CD4-positive, alpha-beta T cell (primary cell): ENCODE measurements around the gene SLC38A3. TPM values are rescaled to one million over a fixed set of nuclear protein-coding genes. Genes with fewer than 3 reads are reported as not detected.

ENCODE experiments used
- ATAC-seq: fragments of 200-7000 bp; cut with Tn5 transposase; one replicate; pipeline ENCODE4 v1.10.0; 2022; ENCODE audit warnings: mild to moderate bottlenecking; ENCODE audit not compliant: poor library complexity
- CTCF ChIA-PET: fragments of 350-600 bp; sonication (Branson Sonifier 250); formaldehyde crosslinking; loops from one replicate; lab custom pipeline; 2021; ENCODE audit warnings: antibody characterized with exemption, inconsistent platforms; lab: Charles Lee
- POLR2A ChIA-PET: fragments of 350-600 bp; sonication (Branson Sonifier 250); formaldehyde crosslinking; loops from one replicate; lab custom pipeline; 2021; ENCODE audit warnings: antibody characterized with exemption, inconsistent platforms; lab: Charles Lee
- DNase-seq, 14 experiments: peaks; one replicate each; pipeline ENCODE4 v3.0.0-alpha.2; 2013 to 2020; ENCODE audit warnings: mixed read lengths in 2 of 14
- H3K27ac ChIP-seq, 2 donors: one replicate each; pipeline versions ENCODE4 v1.5.1 to v1.7.0; 2013; ENCODE audit warnings: low read length in 2 of 2, low read depth in 1 of 2, mild to moderate bottlenecking in 1 of 2
- H3K27me3 ChIP-seq, 2 experiments: 1 replicate in 1 of 2; 2 replicates in 1 of 2; pipeline versions ENCODE4 v1.6.1 to v1.7.0; 2013; ENCODE audit warnings: low read length in 2 of 2, control low read depth in 1 of 2, mild to moderate bottlenecking in 1 of 2, moderate library complexity in 1 of 2; ENCODE audit not compliant: insufficient read depth in 2 of 2, control insufficient read depth in 1 of 2
- H3K36me3 ChIP-seq: one replicate; pipeline ENCODE4 v1.6.1; 2013; ENCODE audit warnings: low read length, control low read depth; ENCODE audit not compliant: insufficient read depth
- H3K4me1 ChIP-seq: one replicate; pipeline ENCODE4 v1.6.1; 2013; ENCODE audit warnings: low read length, control low read depth; ENCODE audit not compliant: insufficient read depth
- H3K4me3 ChIP-seq: one replicate; pipeline ENCODE4 v1.5.1; 2013; ENCODE audit warnings: mild to moderate bottlenecking, low read length, moderate library complexity
- H3K9me3 ChIP-seq, 2 experiments: 1 replicate in 1 of 2; 2 replicates in 1 of 2; pipeline versions ENCODE4 v1.6.1 to v1.7.0; 2013; ENCODE audit warnings: low read length in 2 of 2, mild to moderate bottlenecking in 2 of 2, control low read depth in 1 of 2, moderate library complexity in 1 of 2; ENCODE audit not compliant: control insufficient read depth in 1 of 2, insufficient read depth in 1 of 2
- H3K27ac Mint-ChIP-seq: one replicate; pipeline ENCODE4 v1.8.0; 2020; ENCODE audit warnings: mixed read lengths
- H3K27me3 Mint-ChIP-seq: one replicate; pipeline ENCODE4 v1.8.0; 2021; ENCODE audit warnings: mixed read lengths
- H3K36me3 Mint-ChIP-seq: one replicate; pipeline ENCODE4 v1.8.0; 2021; ENCODE audit warnings: low read depth, mixed read lengths
- H3K4me1 Mint-ChIP-seq: one replicate; pipeline ENCODE4 v1.8.0; 2021; ENCODE audit warnings: low read depth, mixed read lengths
- H3K4me3 Mint-ChIP-seq: one replicate; pipeline ENCODE4 v1.8.0; 2020; ENCODE audit warnings: mild to moderate bottlenecking, mixed read lengths
- H3K9me3 Mint-ChIP-seq: one replicate; pipeline ENCODE4 v1.8.0; 2020; ENCODE audit warnings: mixed read lengths
- intact Hi-C, 2 experiments: fragments of 100-400 bp; cut with DNase I in 1 of 2; cut with micrococcal nuclease in 1 of 2; formaldehyde crosslinking; loops; one replicate each; pipeline versions ENCODE4 v1.15.1 to v1.9.0; 2023 to 2025; cut with DNase I, micrococcal nuclease
- polyA plus RNA-seq, 2 donors: library from polyadenylated mRNA; unstranded; fragments of 120-200 nt; gene quantifications; one replicate each; pipeline ENCODE4 v1.2.1, GENCODE V29; 2013
- total RNA-seq, 174 experiments: library from RNA in 2 of 174; stranded (reverse) in 2 of 174; gene quantifications; one replicate each; pipeline ENCODE4 v1.2.3 and lab custom pipeline; 2021 to 2026
- TF ChIP-seq, protein P1 (sequence below): fragments of 200-600 bp; IDR thresholded peaks from one replicate; pipeline ENCODE4 v1.8.0; 2022; ENCODE audit warnings: antibody characterized with exemption, mild to moderate bottlenecking

SLC38A3 gene
- total RNA-seq: 1 to 10 TPM; 1.0 to 1.1 TPM
- polyA plus RNA-seq (2013, experiment 1 of 2): not detected
- polyA plus RNA-seq (2013, experiment 2 of 2): 0.08 TPM
- 0 to 3.4 (median 0) reads per million in 172 experiments for total RNA-seq (lab: John Stamatoyannopoulos, UW)

GRCh38 chr3:50204804-50205412, at the start of gene SLC38A3:
Gene SLC38A3, plus strand, starts transcription at chr3:50205271. Its CDS starts 8,929 bp downstream, at chr3:50214200.
- ATAC-seq (peak; percentile 62), DNase-seq (peak in 4 of 14 experiments; percentile 36 to 51 (median 45))
- Mint-ChIP-seq H3K36me3 (no peaks in the 10 kb centered on the region), H3K27me3 (peaks cover 56% of the 10 kb centered on the region), H3K4me3 (peak within 1 kb of the TSS; percentile 25), H3K9me3 (no peaks in the 10 kb centered on the region), H3K27ac (no peak within 1 kb of the TSS), H3K4me1 (no peaks in the 10 kb centered on the region)
- Histone ChIP-seq H3K36me3 (no peaks in the 10 kb centered on the region), H3K4me1 (peaks cover 21% of the 10 kb centered on the region), H3K4me3 (peak within 1 kb of the TSS; percentile 22), H3K9me3 (peaks cover 0 to 18% of the 10 kb centered on the region in 2 experiments), H3K27ac (no peak within 1 kb of the TSS), H3K27me3 (peaks cover 48 to 63% of the 10 kb centered on the region in 2 experiments)
- intact Hi-C loops: no loop called here
- POLR2A ChIA-PET: interaction anchor here (0.6 to 1.0 kb wide), 2 partner anchors 11 to 941 kb away, joined by 3 to 4 read pairs; no protein-coding TSS in a partner anchor
- TF ChIP-seq, protein P1, sequence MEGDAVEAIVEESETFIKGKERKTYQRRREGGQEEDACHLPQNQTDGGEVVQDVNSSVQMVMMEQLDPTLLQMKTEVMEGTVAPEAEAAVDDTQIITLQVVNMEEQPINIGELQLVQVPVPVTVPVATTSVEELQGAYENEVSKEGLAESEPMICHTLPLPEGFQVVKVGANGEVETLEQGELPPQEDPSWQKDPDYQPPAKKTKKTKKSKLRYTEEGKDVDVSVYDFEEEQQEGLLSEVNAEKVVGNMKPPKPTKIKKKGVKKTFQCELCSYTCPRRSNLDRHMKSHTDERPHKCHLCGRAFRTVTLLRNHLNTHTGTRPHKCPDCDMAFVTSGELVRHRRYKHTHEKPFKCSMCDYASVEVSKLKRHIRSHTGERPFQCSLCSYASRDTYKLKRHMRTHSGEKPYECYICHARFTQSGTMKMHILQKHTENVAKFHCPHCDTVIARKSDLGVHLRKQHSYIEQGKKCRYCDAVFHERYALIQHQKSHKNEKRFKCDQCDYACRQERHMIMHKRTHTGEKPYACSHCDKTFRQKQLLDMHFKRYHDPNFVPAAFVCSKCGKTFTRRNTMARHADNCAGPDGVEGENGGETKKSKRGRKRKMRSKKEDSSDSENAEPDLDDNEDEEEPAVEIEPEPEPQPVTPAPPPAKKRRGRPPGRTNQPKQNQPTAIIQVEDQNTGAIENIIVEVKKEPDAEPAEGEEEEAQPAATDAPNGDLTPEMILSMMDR: no peak
- CTCF ChIA-PET: interaction anchor here (1.7 kb wide), 1 partner anchor 10 kb away, joined by 5 read pairs; no protein-coding TSS in a partner anchor

DNA sequence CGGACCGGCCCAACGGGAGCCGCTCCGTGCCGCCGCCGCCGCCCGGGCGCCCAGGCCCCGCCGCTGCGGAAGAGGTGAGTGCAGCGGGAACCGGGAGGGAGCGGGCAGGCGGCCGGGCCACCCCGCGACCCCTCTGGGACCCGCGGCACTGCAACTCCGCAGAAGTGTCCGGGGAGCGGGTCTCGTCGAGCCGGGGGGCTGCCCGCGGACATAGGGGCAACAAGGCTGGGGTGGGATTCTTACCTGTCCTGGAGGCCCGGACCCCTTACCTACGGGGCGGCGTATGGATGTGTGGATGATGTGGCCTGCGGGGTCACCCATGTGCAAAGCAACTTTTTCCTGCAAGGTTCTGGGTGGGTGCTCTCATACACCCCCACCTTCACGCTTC, 49.6 kb upstream of the SLC38A3 start:
- Histone ChIP-seq H3K9me3 (peaks cover 0 to 9% of the 10 kb centered on the region in 2 experiments), H3K27ac (no peak overlapping the region), H3K36me3 (no peaks in the 10 kb centered on the region), H3K4me1 (peaks cover 23% of the 10 kb centered on the region), H3K4me3 (no peak overlapping the region), H3K27me3 (peaks cover 26 to 29% of the 10 kb centered on the region in 2 experiments)
- DNase-seq (no peak), ATAC-seq (no peak)
- POLR2A ChIA-PET: no interaction called here
- no peaks in the 10 kb centered on the region for H3K36me3 Mint-ChIP-seq
- peak overlapping the region; percentile 73 for H3K4me3 Mint-ChIP-seq
- H3K9me3 Mint-ChIP-seq: no peaks in the 10 kb centered on the region
- peaks cover 22% of the 10 kb centered on the region for H3K4me1 Mint-ChIP-seq
- H3K27ac Mint-ChIP-seq: no peak overlapping the region
- intact Hi-C loops: no loop called here
- H3K27me3 Mint-ChIP-seq: peaks cover 48% of the 10 kb centered on the region
- TF ChIP-seq, protein P1: no peak
- CTCF ChIA-PET: interaction anchor here (1.2 kb wide), 1 partner anchor 39 kb away, joined by 3 read pairs; no protein-coding TSS in a partner anchor

DNA sequence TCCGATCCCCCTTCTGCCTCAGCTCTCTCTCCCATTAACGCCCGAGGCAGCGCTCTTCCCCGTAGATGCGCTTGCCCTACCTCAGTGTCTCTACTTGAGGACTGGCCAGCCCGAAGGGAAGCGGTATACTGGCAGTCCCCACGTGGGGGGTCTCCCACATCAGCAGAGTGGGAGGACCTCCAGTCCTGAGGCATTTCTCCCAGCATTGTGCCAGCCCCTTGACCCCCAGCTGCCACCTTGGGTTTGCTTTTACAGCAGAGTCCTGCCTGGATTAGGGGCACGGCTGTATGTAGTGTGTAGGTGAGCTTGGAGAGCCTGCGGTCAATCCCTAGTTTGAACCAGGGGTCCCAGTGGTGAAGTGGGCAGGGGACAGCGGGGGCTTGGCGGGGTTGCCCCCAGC, 49.2 kb upstream of the SLC38A3 start:
- Mint-ChIP-seq H3K4me3 (peak overlapping the region; percentile 73), H3K36me3 (no peaks in the 10 kb centered on the region), H3K9me3 (no peaks in the 10 kb centered on the region), H3K27me3 (peaks cover 46% of the 10 kb centered on the region), H3K27ac (no peak overlapping the region), H3K4me1 (peaks cover 22% of the 10 kb centered on the region)
- DNase-seq: no peak
- POLR2A ChIA-PET: no interaction called here
- H3K36me3 ChIP-seq: no peaks in the 10 kb centered on the region
- peaks cover 26 to 29% of the 10 kb centered on the region in 2 experiments for H3K27me3 ChIP-seq
- TF ChIP-seq, protein P1: no peak
- H3K4me3 ChIP-seq: no peak overlapping the region
- H3K27ac ChIP-seq: no peak overlapping the region
- peaks cover 0 to 9% of the 10 kb centered on the region in 2 experiments for H3K9me3 ChIP-seq
- CTCF ChIA-PET: interaction anchor here (1.2 kb wide), 1 partner anchor 39 kb away, joined by 3 read pairs; no protein-coding TSS in a partner anchor
- no peak for ATAC-seq
- peaks cover 23% of the 10 kb centered on the region for H3K4me1 ChIP-seq
- intact Hi-C loops: no loop called here
